HepG2 (cell line): ENCODE data around the gene C13orf46. TPM values are rescaled to one million over a fixed set of nuclear protein-coding genes. Genes with fewer than 3 reads are reported as not detected.

Experiments used
- ATAC-seq: fragments of 200-7000 bp; cut with Tn5 transposase; 3 replicates; pipeline ENCODE4 v1.9.1; 2020; ENCODE audit warnings: mild to moderate bottlenecking, moderate library complexity
- BruUV-seq: library from RNA; stranded (reverse); fragments of 400-500 nt; replicated peaks from 2 replicates; lab custom pipeline; 2021; lab: Mats Ljungman, UMichigan
- CTCF ChIA-PET: fragments of 300-600 bp; formaldehyde crosslinking; extraction: SDS; loops from one replicate; lab custom pipeline; 2021; ENCODE audit warnings: low total read pairs, inconsistent platforms, low intra/inter-chr PET ratio; lab: Yijun Ruan, JAX
- POLR2A ChIA-PET: fragments of 350-600 bp; sonication (Branson Sonifier 250); formaldehyde crosslinking; loops from one replicate; lab custom pipeline; 2020; ENCODE audit warnings: antibody characterized with exemption, inconsistent platforms; lab: Yijun Ruan, JAX
- DNase-seq: peaks from one replicate; pipeline ENCODE4 v3.0.0-alpha.2; 2015; ENCODE audit warnings: low spot score
- FAIRE-seq: peaks from 3 replicates; lab custom pipeline; 2011; peaks lifted over from hg19 to GRCh38; lab: Jason Lieb, UNC
- H2AFZ ChIP-seq: one replicate; pipeline ENCODE4 v1.6.1; 2011; ENCODE audit warnings: low read length, inconsistent platforms
- H3K27ac ChIP-seq: fragments of 300-600 bp; 3 replicates; pipeline ENCODE4 v1.8.0; 2011; ENCODE audit warnings: mixed run types, mild to moderate bottlenecking, mixed read lengths, low read length, inconsistent platforms; ENCODE audit not compliant: insufficient read depth; ENCODE audit errors: extremely low read length
- H3K27me3 ChIP-seq, 2 experiments: fragments of 200-600 bp in 1 of 2; 2 replicates in 1 of 2; 3 replicates in 1 of 2; pipeline versions ENCODE4 v1.6.0 to v1.8.0; 2011; ENCODE audit warnings: low read length in 2 of 2, mild to moderate bottlenecking in 2 of 2, moderate library complexity in 2 of 2, inconsistent platforms in 1 of 2; ENCODE audit not compliant: insufficient read depth in 2 of 2, control insufficient read depth in 1 of 2
- H3K36me3 ChIP-seq, 2 experiments: fragments of 200-600 bp in 1 of 2; replicated peaks in 1 of 2; 2 replicates in 1 of 2; 3 replicates in 1 of 2; pipeline versions ENCODE4 v1.5.1 to v1.8.0; 2011; ENCODE audit warnings: low read length in 2 of 2, inconsistent platforms in 1 of 2; ENCODE audit not compliant: insufficient read depth in 2 of 2, control insufficient read depth in 1 of 2
- H3K4me1 ChIP-seq: 2 replicates; pipeline ENCODE4 v1.5.1; 2012; ENCODE audit warnings: low read length, inconsistent platforms; ENCODE audit not compliant: insufficient read depth
- H3K4me2 ChIP-seq: 2 replicates; pipeline ENCODE4 v1.6.0; 2011; ENCODE audit warnings: low read depth, low read length, inconsistent platforms
- H3K4me3 ChIP-seq, 3 experiments: fragments of 200-600 bp in 1 of 3; sonication (generic), shearing (Covaris generic) in 1 of 3; replicated peaks in 1 of 3; 2 replicates each; pipeline ENCODE4 v1.5.1; 2011 to 2016; ENCODE audit warnings: low read length in 3 of 3, inconsistent platforms in 2 of 3, low read depth in 2 of 3, mild to moderate bottlenecking in 2 of 3, control low read depth in 1 of 3, mixed read lengths in 1 of 3; ENCODE audit not compliant: insufficient read depth in 1 of 3
- H3K79me2 ChIP-seq: one replicate; pipeline ENCODE4 v1.6.1; 2011; ENCODE audit warnings: low read length, inconsistent platforms; ENCODE audit not compliant: insufficient read depth
- H3K9ac ChIP-seq: 2 replicates; pipeline ENCODE4 v1.6.0; 2011; ENCODE audit warnings: mild to moderate bottlenecking, low read depth, low read length, inconsistent platforms; ENCODE audit not compliant: insufficient read depth
- H3K9me3 ChIP-seq: 2 replicates; pipeline ENCODE4 v1.5.1; 2012; ENCODE audit warnings: mild to moderate bottlenecking, low read length
- H4K20me1 ChIP-seq: 2 replicates; pipeline ENCODE4 v1.6.0; 2011; ENCODE audit warnings: inconsistent platforms, mild to moderate bottlenecking, low read length, moderate library complexity; ENCODE audit not compliant: insufficient read depth
- HES4 ChIP-seq: sonication (generic); formaldehyde crosslinking; IDR thresholded peaks from 2 replicates; pipeline ENCODE4 v1.9.0; 2021; ENCODE audit warnings: mild to moderate bottlenecking, missing genetic modification reagents, borderline replicate concordance
- IKZF1 ChIP-seq: fragments of 450-650 bp; IDR thresholded peaks from 2 replicates; pipeline ENCODE4 v1.7.1; 2016
- MIER2 ChIP-seq: IDR thresholded peaks from 2 replicates; pipeline ENCODE4 v1.6.1; 2016; ENCODE audit warnings: missing biosample characterization, missing genetic modification reagents
- PRMT3 ChIP-seq: sonication (generic); formaldehyde crosslinking; IDR thresholded peaks from 2 replicates; pipeline ENCODE4 v1.8.1; 2022; ENCODE audit warnings: low read depth, mild to moderate bottlenecking, moderate library complexity, missing genetic modification reagents, borderline replicate concordance
- SMC3 ChIP-seq: IDR thresholded peaks from 2 replicates; pipeline ENCODE4 v1.6.1; 2011; ENCODE audit warnings: low read length, improper control_type of control experiment
- STAG1 ChIP-seq: sonication (generic); formaldehyde crosslinking; IDR thresholded peaks from 2 replicates; pipeline ENCODE4 v1.4.0; 2020; ENCODE audit warnings: missing genetic modification reagents
- ZNF430 ChIP-seq: sonication (generic); formaldehyde crosslinking; IDR thresholded peaks from 2 replicates; pipeline ENCODE4 v1.9.0; 2021; ENCODE audit warnings: mild to moderate bottlenecking, missing genetic modification reagents
- WGBS: methylation state at CpG from one replicate; pipeline ENCODE4 v1.1.6; 2017; ENCODE audit warnings: low lambda C conversion rate; 5-methylcytosine and 5-hydroxymethylcytosine counted together
- in situ Hi-C: cut with HindIII; loops from 2 replicates; pipeline ENCODE4 v1.10.0; 2017; ENCODE audit warnings: low pct_unique_long_range_greater_than_20kb; ENCODE audit not compliant: extremely low pct_ligation_motif_present
- intact Hi-C: fragments of 100-400 bp; cut with micrococcal nuclease; formaldehyde crosslinking; loops from one replicate; pipeline ENCODE4 v1.10.0; 2022; ENCODE audit not compliant: unreplicated experiment
- polyA plus RNA-seq, 8 experiments: library from polyadenylated mRNA; depleted of rRNA in 3 of 8; stranded (reverse) in 7 of 8; unstranded in 1 of 8; fragments of >200 nt; fragmentation: Illumina TruSeq in 4 of 8; extraction: Trizol in 4 of 8; gene quantifications; 2 replicates each; pipeline versions ENCODE4 v1.2.1 to v1.2.3, GENCODE V29; 2011 to 2016; ENCODE audit warnings: low read depth in 4 of 8, missing spikeins in 1 of 8, mixed read lengths in 1 of 8; ENCODE audit not compliant: insufficient read depth in 1 of 8
- total RNA-seq, 5 experiments: library from RNA; depleted of rRNA; stranded (reverse); fragments of >200 nt; fragmentation: Illumina TruSeq; extraction: Trizol; gene quantifications; 2 replicates each; pipeline ENCODE4 v1.2.3, GENCODE V29; 2016; ENCODE audit warnings: low read depth in 1 of 5
- TF ChIP-seq, protein P1 (sequence below), 2 experiments: IDR thresholded peaks; 2 replicates each; pipeline ENCODE4 v1.6.1; 2011 to 2012; ENCODE audit warnings: low read length in 2 of 2, borderline replicate concordance in 1 of 2, low read depth in 1 of 2, mild to moderate bottlenecking in 1 of 2, moderate library complexity in 1 of 2
- TF ChIP-seq, protein P2 (sequence below): sonication (generic); formaldehyde crosslinking; conservative IDR thresholded peaks from 2 replicates; pipeline ENCODE4 v1.4.0; 2020; ENCODE audit warnings: missing genetic modification reagents
- TF ChIP-seq, protein P3 (sequence below): sonication (generic); formaldehyde crosslinking; IDR thresholded peaks from 2 replicates; pipeline ENCODE4 v1.5.1; 2020; ENCODE audit warnings: mild to moderate bottlenecking, missing genetic modification reagents, moderate library complexity
- TF ChIP-seq, protein P4 (sequence below): sonication (generic); formaldehyde crosslinking; IDR thresholded peaks from 2 replicates; pipeline ENCODE4 v1.8.1; 2022; ENCODE audit warnings: low read depth, mild to moderate bottlenecking, missing genetic modification reagents

C13orf46 gene
- total and polyA plus RNA-seq, 2 of the 13 experiments (the other 11 are each of a cell fraction or from before 2014, with no cell fraction given) = 0.01 TPM; not detected in 1

DNA sequence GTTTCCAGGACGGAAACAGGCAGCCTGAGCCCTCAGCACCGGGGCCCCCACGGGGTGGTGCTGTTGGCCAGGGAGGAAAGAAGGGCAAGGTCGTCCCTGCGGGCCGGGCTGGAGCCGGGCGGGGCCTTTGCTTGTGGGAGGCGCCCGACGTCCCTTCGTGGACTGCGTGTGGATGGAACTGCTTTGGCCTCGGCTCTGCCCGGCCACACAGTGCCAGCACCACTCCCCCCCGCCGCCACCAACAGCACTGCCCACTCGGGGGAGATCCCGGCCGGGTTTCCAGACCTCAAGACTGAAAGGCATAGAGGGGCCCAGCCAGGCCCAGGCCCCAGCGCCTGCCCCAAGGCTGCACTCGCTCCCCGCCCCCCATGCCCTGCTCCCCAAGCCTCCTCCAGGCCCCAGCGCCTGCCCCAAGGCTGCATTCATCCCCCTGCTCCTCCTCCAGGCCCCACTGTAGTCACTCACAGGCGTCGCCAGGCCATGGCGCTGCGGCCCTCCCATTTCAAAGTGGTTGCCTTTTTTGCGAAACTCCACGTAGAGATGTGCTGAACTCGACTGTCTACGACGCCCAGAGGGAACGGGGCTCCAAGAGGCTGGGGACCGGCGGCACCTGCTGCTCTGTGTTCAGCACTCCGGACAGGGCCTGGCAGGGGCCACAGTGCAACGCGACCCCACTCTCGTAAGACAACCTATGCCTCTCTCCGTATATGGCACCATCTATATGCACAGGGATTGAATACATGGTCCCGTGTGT is 22.5 kb downstream of the C13orf46 start:
- peaks cover 5% of the 10 kb centered on the region; the same call in 1 of the 2 replicates for H3K4me1 ChIP-seq
- ATAC-seq (peak; percentile 87), DNase-seq (peak; percentile 23), FAIRE-seq (no peak)
- 48% methylated on average over 27 of the region's 42 CpGs for WGBS
- H3K4me2 ChIP-seq = no peak overlapping the region
- no peaks in the 10 kb centered on the region for H3K79me2 ChIP-seq
- BruUV-seq = no TSS peak
- intact Hi-C loops (no loop called here), in situ Hi-C loops (no loop called here)
- no peak overlapping the region for H2AFZ ChIP-seq
- H3K36me3 ChIP-seq = no peaks in the 10 kb centered on the region
- no peak overlapping the region for H3K4me3 ChIP-seq
- ChIA-PET POLR2A (no interaction called here), CTCF (interaction anchor here (1.1 to 1.6 kb wide), 3 partner anchors 274 to 401 kb away, joined by 3 to 11 read pairs (median 4); no protein-coding TSS in a partner anchor)
- peaks cover 4 to 13% of the 10 kb centered on the region in 2 experiments; a peak in 3 of 5 replicates for H3K27me3 ChIP-seq
- H3K27ac ChIP-seq = no peak overlapping the region
- no peaks in the 10 kb centered on the region for H4K20me1 ChIP-seq
- no peak overlapping the region for H3K9ac ChIP-seq
- H3K9me3 ChIP-seq = no peaks in the 10 kb centered on the region
- TF ChIP-seq, protein P1, sequence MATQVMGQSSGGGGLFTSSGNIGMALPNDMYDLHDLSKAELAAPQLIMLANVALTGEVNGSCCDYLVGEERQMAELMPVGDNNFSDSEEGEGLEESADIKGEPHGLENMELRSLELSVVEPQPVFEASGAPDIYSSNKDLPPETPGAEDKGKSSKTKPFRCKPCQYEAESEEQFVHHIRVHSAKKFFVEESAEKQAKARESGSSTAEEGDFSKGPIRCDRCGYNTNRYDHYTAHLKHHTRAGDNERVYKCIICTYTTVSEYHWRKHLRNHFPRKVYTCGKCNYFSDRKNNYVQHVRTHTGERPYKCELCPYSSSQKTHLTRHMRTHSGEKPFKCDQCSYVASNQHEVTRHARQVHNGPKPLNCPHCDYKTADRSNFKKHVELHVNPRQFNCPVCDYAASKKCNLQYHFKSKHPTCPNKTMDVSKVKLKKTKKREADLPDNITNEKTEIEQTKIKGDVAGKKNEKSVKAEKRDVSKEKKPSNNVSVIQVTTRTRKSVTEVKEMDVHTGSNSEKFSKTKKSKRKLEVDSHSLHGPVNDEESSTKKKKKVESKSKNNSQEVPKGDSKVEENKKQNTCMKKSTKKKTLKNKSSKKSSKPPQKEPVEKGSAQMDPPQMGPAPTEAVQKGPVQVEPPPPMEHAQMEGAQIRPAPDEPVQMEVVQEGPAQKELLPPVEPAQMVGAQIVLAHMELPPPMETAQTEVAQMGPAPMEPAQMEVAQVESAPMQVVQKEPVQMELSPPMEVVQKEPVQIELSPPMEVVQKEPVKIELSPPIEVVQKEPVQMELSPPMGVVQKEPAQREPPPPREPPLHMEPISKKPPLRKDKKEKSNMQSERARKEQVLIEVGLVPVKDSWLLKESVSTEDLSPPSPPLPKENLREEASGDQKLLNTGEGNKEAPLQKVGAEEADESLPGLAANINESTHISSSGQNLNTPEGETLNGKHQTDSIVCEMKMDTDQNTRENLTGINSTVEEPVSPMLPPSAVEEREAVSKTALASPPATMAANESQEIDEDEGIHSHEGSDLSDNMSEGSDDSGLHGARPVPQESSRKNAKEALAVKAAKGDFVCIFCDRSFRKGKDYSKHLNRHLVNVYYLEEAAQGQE (IDR thresholded peaks at IDR 0.05; ENCODE audit: borderline replicate concordance in 1 of 2, low read depth in 1 of 2, low read length in 2 of 2) = peak; percentile 57 to 88
- TF ChIP-seq, protein P2, sequence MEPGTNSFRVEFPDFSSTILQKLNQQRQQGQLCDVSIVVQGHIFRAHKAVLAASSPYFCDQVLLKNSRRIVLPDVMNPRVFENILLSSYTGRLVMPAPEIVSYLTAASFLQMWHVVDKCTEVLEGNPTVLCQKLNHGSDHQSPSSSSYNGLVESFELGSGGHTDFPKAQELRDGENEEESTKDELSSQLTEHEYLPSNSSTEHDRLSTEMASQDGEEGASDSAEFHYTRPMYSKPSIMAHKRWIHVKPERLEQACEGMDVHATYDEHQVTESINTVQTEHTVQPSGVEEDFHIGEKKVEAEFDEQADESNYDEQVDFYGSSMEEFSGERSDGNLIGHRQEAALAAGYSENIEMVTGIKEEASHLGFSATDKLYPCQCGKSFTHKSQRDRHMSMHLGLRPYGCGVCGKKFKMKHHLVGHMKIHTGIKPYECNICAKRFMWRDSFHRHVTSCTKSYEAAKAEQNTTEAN (CRISPR knock-in tag) = no peak
- TF ChIP-seq PRMT3 (no peak), SMC3 (peak; percentile 40), STAG1 (CRISPR knock-in tag) (peak; percentile 89), HES4 (CRISPR knock-in tag) (no peak), IKZF1 (no peak), MIER2 (CRISPR knock-in tag) (0 out of 2 replicates have a peak, but pooled peaks have one; percentile 67), ZNF430 (CRISPR knock-in tag) (no peak)
- TF ChIP-seq, protein P3, sequence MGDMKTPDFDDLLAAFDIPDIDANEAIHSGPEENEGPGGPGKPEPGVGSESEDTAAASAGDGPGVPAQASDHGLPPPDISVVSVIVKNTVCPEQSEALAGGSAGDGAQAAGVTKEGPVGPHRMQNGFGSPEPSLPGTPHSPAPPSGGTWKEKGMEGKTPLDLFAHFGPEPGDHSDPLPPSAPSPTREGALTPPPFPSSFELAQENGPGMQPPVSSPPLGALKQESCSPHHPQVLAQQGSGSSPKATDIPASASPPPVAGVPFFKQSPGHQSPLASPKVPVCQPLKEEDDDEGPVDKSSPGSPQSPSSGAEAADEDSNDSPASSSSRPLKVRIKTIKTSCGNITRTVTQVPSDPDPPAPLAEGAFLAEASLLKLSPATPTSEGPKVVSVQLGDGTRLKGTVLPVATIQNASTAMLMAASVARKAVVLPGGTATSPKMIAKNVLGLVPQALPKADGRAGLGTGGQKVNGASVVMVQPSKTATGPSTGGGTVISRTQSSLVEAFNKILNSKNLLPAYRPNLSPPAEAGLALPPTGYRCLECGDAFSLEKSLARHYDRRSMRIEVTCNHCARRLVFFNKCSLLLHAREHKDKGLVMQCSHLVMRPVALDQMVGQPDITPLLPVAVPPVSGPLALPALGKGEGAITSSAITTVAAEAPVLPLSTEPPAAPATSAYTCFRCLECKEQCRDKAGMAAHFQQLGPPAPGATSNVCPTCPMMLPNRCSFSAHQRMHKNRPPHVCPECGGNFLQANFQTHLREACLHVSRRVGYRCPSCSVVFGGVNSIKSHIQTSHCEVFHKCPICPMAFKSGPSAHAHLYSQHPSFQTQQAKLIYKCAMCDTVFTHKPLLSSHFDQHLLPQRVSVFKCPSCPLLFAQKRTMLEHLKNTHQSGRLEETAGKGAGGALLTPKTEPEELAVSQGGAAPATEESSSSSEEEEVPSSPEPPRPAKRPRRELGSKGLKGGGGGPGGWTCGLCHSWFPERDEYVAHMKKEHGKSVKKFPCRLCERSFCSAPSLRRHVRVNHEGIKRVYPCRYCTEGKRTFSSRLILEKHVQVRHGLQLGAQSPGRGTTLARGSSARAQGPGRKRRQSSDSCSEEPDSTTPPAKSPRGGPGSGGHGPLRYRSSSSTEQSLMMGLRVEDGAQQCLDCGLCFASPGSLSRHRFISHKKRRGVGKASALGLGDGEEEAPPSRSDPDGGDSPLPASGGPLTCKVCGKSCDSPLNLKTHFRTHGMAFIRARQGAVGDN = peak; percentile 16; the same call in 1 of the 2 replicates
- TF ChIP-seq, protein P4, sequence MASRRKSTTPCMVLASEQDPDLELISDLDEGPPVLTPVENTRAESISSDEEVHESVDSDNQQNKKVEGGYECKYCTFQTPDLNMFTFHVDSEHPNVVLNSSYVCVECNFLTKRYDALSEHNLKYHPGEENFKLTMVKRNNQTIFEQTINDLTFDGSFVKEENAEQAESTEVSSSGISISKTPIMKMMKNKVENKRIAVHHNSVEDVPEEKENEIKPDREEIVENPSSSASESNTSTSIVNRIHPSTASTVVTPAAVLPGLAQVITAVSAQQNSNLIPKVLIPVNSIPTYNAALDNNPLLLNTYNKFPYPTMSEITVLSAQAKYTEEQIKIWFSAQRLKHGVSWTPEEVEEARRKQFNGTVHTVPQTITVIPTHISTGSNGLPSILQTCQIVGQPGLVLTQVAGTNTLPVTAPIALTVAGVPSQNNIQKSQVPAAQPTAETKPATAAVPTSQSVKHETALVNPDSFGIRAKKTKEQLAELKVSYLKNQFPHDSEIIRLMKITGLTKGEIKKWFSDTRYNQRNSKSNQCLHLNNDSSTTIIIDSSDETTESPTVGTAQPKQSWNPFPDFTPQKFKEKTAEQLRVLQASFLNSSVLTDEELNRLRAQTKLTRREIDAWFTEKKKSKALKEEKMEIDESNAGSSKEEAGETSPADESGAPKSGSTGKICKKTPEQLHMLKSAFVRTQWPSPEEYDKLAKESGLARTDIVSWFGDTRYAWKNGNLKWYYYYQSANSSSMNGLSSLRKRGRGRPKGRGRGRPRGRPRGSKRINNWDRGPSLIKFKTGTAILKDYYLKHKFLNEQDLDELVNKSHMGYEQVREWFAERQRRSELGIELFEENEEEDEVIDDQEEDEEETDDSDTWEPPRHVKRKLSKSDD (CRISPR knock-in tag) = no peak
